Ovary (tissue), 3 donors: Measurements from ENCODE around the gene ZMIZ1.
A peak's percentile ranks its signal among the peaks of the same experiment; 100 is the strongest.

ENCODE experiments used
- CTCF ChIP-seq, 3 donors: fragments of 450-650 bp in 2 of 3; fragments of 200-600 bp in 1 of 3; IDR thresholded peaks; one replicate each; pipeline versions ENCODE4 v1.5.1 to v1.8.0; 2016 to 2022; ENCODE audit warnings: antibody characterized with exemption in 3 of 3, mild to moderate bottlenecking in 1 of 3
- EP300 ChIP-seq: sonication (generic); formaldehyde crosslinking; IDR thresholded peaks from one replicate; pipeline ENCODE4 v1.6.1; 2017; ENCODE audit warnings: antibody characterized with exemption
- POLR2A ChIP-seq: fragments of 450-650 bp; IDR thresholded peaks from one replicate; pipeline ENCODE4 v1.6.1; 2017; ENCODE audit warnings: antibody characterized with exemption, mild to moderate bottlenecking, moderate library complexity
- donor health status: DM: no; HTN: no; CAD: no.

GRCh38 chr10:79105150-79105739, 36.5 kb downstream of the ZMIZ1 start:
- TF ChIP-seq EP300 (no peak), POLR2A (no peak), CTCF (IDR thresholded peaks at IDR 0.05) (peak in 1 of 3 donors; percentile 32)
